Activated effector memory CD4-positive, alpha-beta T cell treated with anti-CD3 and anti-CD28 coated beads, Interleukin-2, amount 50 U/mL, for 16 hours (primary cell): Measurements from ENCODE around the gene MAGI2.

Experiments used
- DNase-seq: peaks from one replicate; pipeline ENCODE4 v3.0.0-alpha.2; 2020

Gene MAGI2

DNA sequence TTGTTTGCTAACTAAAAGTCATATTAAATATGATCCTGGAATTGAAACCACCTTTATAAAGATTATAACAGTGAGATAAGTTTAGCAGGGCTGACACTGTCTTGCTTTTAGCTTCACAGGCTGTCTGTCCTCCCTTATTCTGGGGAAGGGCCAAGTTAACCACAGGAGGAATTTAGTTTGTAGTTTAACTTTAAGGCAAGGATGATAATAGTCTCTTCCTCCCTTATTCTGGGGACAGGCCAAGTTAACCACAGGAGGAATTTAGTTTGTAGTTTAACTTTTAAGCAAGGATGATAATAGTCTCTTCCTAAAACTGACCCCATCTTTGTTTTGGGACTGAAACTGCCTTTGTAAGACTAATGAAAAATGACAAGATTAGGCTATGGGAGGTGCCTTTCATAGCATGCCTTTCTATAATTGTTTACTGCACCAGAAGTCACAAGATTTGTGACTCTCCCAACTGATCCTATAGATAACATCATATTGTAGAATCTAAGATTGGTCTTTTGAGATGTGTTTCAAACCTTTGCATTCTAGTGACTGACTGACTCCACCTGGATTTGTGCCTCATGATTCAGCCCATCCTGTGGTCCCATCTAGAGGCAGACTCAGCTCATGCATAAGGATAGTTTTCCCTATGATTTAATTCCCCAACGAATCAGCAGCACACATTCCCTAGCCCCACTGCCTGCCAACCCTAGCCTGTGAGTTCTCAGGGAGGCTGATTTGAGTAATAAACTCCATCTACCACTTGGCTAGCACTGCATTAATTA, 212.0 kb downstream of the MAGI2 start:
- no peak for DNase-seq

DNA sequence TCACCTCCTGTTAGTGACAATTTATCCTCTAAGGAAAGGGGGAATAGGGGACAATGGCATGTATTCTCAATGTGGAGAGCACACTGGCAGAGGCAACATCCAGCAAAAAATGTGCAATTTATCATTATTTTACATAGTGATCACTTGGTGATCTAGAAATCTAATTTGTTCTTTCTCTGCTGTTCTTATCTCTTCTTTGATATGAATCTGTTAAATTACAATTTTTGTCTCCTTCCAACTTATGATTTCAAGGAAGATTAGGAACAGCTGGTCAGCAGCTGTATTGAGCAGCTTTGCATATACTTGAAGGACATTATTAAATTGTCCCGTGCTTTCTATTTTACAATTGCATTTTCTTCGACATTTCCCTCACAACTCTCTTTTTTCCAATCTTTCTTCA, 213.1 kb downstream of the MAGI2 start:
- DNase-seq: no peak

DNA sequence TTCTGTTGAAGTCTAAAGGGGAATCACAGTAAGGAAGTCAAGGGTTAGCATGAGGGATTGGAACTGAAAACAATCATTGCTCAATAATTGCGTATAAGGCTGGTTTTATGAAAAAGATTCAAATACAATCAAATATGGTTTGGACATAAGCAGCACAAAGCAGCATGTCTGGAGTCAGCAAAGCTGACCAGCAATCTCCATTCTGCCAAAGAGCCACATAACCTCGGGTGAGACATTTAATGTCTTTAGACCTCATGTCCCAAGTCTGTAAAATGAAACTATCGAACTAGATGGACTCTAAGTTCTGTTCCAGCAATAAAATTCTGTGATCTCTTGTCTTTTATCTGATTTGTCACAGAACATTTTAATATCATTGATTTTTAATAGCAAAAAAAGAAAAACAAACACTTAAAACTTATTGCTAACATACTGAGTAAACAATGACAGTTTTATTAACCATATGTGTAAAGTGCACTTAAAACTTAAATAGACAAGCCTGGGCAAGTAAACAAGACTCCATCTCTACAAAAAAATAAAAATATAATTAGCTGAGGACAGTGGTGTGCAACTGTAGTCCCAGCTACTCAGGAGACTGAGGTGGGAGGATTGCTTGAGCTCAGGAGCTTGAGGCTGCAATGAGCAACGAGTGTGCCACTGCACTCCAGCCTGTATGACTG, 217.0 kb downstream of the MAGI2 start:
- no peak for DNase-seq

DNA sequence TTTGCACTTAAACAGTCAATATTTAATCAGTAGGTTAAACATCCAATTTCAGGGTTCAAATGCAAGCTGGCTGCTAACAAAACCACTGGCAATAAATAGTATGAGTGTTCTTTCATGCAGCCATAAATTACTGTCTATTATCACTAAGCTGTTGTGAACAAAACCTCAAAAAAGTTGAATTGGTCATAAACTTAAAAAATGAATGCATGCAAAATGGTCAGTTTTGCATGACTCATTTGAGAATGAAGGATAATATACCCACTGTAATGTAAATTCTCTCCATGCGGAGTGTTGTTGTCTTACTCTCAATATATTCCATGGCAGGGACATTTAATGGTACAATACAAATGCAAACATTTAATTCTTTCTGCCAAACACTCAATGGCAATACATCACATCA, 226.4 kb downstream of the MAGI2 start:
- no peak for DNase-seq

DNA sequence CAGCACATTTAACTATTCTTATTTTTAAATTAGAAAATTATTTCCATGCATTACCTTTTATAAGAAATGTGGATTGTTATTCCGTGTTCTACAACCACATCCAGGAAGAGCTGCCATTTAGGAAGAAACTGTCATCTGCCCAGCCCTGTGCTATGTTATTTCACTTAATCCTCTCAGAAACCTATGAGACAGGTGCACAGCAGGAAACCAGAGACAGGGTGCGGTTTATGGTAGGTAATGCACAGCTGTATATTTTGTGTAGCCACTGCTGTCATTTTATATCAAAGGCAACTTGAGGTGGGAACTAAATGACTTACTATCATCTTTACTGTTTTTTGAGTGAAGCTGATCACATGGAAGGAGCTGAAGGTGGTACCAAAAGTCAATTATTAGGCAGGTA, 232.3 kb downstream of the MAGI2 start:
- DNase-seq: no peak

DNA sequence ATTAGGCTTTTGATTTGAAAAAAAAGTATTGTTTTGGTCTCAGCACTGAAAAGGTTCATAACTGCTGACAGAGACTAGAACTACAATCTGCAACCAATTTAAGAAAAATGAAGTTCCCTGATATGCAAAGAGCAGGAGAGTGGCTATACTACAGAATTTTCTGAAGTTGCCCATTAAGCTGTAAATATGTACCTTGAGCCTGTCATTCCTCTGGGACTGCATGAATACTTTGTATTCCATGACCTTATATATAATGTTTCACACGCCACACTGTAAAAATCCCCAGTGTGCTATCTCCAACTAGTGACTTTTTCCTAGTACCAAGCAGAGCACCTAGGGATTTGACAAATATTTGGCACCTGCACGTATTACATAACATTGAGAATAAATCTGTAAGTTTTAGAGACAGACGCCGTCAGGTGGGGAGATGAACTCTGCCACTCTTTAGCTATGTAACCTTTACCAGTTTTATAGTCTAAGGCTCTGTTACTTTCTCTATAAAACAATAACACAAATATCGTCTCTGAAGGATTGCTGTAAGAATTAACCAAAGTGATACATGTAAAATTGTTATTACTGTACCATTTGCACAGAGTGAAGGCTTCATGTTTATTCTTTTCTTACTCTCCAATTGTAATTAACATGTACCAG, 235.4 kb downstream of the MAGI2 start:
- no peak for DNase-seq

DNA sequence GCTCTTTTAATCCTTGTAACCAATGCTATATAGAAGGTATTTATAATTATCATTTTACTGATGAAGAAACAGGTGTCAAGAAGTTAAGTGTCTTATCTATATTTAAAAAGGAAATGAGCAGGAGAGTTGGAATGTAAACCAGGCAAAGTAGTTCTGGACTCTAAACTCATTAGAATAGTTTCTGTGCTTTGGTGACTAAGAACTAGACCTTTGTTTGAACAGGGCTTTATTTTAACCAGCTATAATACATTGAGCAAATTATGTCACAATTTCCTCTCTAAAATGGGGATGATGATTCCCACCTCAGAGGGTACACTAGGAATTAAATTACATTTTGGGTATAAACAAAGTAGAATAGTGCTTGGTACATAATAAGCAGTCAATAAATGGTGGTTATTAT, 236.0 kb downstream of the MAGI2 start:
- no peak for DNase-seq

DNA sequence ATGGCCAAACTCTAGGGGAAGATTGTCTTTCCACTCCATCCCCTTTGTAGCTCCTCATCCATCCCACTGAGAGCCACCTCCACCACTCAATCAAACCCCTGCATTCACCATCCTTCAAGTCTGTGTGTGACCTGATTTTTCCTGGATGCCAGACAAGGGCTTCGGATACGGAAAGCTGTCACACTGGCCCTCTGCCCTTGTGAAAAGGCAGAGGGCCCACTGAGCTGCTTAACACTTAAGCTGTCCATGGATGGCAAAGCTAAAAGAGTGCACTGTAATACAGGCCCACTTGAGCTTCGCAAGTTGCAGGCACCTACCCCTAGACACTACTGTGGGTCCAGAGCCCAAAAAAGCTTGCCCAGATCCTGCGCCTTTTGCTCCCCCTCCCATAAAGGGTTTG, 237.2 kb downstream of the MAGI2 start:
- DNase-seq: no peak

DNA sequence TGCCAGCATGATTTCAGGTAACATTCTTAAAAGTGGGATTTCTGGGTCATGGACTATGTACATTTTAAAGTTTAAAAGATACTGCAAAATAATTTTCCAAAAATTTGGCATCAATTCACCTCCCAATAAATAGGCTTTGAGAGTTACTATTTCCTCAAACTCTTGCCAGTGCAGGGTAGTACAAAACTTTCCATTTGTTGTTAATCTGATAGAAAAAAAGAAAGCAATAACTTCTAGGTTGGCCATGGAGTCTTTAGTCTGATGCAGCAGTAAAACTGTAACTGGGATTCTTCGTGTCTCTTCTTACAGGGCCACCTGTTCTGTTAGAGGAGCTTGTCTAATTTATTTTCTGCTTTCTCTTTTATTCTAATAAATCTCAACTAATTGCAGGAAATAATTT, 241.1 kb downstream of the MAGI2 start:
- no peak for DNase-seq

DNA sequence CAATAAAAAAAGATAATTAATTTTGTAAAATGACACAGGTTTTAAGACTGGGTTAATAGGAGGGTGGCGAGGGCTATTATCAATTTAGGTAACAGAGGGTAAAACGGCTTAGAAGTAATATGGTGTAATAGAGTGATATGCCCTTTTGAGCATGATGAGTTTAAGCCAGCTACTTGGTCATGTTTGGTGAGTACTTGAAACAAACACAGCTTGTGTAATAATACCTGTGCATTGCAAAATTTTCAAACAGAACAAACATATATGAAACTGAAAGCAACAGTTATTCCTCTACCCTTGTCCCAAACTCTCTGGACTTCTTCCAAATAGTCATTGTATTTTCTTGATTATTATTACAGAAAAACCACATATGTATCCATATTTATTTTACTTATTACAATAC, 241.7 kb downstream of the MAGI2 start:
- DNase-seq: no peak

DNA sequence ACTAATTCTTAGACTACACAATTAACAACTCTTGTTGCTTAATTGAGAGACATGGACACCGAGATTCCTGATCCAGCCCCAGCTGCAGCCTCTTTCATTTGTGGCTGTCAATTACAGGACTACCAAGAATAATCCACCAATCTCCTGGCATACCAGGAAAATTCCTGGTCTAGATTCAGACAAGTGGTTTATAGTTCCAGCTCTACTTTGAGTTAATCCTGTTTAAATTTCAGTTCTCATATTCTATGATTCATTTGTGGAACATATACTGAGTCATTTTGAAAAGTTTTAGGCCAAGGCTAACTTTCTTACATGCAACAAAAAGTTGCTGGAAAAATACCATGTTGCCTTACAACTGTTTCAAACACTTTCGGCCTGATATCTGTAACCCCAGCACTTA, 253.5 kb downstream of the MAGI2 start:
- DNase-seq: no peak

DNA sequence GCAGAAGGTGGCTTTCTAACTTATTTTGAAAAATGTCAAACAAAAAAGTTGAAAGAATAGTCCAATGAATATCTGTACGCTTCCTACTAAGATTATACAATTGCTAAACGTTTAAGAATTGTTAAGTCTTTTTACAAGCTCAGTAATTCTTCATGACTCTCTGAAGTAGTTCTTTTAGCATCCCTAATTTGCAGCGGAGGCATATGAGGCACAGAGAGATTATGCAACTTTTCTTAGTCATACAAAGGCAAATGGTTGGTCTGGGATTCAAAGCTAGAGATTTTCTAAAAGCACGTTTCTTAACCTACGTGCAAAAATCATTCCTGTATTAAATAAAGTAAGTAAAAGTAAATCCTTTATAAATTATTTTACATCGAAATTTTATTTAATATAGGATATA, 254.2 kb downstream of the MAGI2 start:
- no peak for DNase-seq

DNA sequence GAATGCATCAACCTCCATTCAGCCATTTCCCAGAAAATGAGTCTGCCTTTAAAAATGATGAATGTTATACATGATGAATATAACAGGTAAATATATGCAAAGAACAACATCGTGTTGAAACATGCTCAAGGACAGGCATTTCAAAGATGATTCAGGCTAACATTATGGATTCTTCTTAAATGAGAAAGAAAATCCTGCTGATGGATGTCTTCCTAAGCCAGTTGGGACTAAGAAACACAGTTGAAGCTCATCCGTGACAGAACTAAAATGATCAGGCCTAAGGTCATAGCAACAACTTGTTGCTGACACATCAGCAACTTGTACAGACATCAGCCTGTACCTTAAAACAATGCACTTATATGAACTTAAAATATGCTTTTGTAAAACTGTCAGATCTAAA, 267.9 kb downstream of the MAGI2 start:
- DNase-seq: no peak

DNA sequence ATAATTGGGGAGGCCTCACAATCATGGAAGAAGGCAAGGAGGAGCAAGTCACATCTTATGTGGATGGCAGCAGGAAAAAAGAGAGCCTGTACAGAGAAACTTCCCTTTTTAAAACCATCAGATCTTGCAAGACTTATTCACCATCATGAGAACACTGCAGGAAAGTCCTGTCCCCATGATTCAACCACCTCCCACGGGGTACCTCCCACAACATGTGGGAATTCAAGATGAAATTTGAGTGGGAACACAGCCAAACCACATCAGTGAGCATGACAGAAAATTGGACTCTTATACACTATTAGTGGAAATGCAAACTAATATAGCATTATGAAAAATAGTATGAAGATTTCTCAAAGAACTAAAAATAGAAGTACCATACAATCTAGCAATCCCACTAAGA, 271.2 kb downstream of the MAGI2 start:
- no peak for DNase-seq

DNA sequence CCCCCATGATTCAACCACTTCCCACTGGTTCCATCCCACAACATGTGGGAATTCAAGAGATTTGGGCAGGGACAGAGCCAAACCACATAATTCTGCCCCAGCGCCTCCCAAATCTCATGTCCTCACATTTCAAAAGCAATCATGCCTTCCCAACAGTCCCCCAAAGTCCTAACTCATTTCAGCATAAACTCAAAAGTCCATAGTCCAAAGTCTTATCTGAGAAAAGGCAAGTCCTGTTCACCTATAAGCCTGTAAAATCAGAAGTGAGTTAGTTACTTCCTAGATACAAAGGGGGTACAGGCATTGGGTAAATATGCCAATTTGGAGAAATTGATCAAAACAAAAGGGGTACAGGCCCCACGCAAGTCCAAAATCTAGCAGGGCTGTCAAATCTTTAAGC, 272.9 kb downstream of the MAGI2 start:
- DNase-seq: no peak

DNA sequence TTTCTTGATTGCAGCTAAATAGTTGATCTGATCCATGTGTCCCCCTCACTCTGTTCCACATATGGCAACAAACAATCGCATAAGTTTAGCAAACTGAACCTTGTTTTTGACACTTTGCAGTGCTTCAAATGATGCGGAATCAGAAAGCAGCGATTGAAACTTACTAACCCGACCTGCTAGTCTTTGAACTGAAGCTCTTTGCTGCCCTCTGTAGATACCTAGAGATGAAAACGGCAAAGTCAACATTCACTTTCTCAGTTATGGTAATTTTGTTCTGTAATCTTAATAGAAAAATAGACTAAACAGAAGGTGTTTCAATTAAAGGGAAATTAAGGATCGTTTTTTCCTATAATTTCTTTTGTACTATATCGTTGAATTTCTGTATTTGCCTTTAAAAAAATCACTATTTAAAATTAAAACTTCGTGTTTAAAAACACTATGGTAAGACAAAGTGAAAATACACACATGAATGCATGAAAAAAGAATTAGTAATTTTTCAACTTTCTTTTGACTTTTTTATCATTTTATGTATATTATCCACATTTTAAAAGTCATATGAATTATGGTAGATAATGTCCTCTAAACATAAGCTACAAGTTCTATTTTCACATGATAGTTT, 276.5 kb downstream of the MAGI2 start:
- no peak for DNase-seq

DNA sequence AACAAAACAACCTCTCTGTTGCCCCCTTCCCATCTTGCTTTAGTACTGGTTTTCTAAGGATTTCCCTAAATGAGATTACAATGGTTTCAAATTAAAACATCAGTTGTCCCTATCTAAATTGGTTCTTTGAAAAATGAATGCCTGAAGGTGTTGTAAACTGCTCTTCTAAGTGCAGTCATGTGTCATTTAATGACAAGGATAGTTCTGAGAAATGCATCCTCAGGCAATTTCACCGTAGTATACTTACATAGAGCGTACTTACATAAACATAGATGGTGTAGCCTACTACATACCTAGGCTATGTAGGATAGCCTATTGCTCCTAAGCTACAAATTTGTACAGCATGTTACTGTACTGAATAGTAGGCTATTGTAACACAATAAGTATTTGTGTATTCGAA, 278.1 kb downstream of the MAGI2 start:
- DNase-seq: no peak

DNA sequence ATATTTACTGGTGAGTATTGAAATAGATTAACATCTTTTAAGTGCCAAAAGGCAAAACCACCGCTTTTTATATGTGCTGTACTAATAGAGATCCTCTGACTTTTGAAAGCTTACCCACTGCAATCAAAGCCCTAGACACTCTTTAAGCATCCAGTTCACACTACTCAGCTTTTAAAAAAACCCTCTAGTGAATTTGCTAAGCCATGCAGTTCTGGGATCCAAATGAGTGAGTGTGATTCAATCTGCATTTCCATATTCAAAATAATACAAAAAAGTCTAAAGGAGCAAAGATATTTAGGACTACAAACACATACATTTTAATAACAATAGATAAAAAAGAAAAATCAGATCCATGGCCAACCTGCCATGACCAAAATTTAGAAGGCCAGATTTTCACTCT, 288.2 kb downstream of the MAGI2 start:
- no peak for DNase-seq

DNA sequence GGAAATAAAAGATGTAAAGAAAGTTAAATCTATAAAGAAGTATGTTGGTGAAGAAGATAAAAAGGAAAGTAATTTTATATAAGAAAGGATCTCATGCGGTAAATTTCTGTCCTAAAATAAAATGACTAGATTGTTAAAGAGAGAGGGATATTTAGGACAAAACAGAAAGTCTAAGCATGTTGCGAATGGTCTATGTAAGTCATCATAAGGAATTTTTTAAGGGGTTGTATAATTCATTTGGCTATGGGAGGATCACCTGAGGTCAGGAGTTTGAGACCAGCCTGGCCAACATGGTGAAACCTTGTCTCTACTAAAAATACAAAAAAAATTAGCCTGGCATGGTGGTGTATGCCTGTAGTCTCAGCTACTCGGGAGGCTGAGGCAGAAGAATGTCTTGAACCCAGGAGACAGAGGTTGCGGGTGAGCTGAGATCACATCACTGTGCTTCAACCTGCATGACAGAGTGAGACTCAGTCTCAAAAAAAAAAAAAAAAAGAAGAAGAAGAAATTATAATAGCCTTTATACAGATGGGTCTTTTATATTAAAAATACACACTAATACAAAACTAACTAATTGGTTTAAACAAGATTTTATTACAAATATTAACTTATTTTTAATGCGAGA, 294.3 kb downstream of the MAGI2 start:
- no peak for DNase-seq

DNA sequence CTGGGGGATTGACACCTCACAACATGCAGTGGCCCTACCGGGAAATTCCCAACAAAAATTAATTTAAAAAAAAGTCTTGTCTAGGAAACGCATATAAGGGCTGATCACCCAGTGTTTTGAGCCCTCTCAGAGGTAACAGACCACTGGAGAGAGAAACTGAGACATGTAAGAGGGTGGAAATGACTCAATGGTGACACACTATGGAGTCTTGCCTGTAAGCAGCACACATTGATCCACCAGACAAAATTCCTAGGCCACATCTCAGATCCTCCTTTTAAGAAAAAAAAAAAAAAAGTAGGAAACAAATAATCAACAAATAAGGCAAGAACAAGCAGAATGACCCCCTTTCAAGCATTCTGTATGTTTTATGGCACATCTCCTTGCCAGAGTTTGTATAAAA, 296.2 kb downstream of the MAGI2 start:
- DNase-seq: no peak

DNA sequence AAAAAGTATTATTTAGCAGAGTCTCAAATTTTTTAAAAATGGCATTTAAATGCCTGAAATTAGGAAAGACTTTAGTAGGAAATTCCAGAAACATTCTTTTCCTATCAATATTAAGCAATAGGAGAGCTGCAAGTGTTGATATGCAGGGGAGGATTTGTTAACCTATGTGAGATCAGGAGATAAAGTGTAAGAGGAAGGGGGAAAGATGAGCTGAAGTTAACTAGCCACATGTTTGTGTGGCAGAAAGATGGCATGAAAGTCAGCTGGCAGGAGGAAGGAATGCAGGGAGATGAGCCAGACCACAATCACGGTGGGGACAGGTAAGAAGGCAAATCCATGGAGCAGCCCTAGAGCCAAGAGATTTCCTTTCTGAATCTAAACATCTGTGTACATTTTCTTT, 303.6 kb downstream of the MAGI2 start:
- DNase-seq: no peak

DNA sequence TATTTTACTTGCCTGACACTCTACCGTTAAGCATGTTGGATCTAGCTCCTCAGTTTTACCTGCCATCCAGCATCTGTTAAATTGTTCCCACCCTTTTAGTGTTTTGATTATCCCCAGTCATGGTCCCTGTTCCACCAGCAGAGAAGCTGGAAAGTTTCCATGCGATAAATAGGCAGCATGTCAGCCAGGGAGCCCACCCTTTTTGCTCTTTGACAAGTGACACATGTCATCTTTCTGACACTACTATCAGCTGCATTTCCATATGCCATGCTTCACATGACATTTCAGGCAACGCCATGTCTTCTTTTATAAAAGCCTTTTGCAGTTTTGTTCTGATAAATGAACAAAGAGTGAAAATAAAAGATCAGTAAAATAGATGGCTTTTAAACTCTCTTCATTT, 310.8 kb downstream of the MAGI2 start:
- DNase-seq: no peak

DNA sequence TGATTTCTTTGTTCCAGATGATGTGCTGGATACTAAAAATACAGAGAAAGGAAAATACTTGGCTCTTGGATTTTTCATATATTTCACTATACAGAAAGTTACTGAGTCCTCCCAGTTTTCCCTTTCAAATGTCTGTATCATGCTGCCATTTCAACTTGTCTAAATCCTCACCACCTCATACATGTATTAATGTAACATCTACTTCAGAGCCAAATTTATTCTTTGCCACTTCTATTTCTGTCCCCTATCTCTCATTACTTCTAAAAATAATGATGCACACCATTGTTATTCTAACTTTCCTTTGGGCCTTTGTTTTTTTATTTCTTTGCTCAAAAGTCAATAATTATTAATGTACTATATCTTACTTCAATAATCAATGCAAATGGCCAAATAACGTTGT, 312.2 kb downstream of the MAGI2 start:
- DNase-seq: no peak

DNA sequence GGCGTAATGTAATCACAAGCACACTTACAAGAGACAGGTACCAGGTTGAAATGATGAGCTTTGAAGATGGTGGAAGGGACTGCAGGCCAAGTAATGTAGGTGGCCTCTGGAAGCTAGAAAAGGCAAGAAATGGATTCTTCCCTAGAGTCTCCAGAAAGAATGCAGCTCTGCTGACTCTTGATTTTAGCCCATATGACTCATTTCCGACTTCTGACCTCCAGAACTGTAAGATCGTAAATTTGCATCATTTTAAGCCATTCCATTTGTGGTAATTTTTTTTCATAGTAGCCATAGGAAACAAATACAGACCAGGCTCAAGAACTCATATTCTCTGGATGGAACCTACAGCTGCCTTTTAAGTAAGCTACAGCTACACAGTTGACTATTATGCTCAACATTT, 315.5 kb downstream of the MAGI2 start:
- DNase-seq: no peak
